Activated CD4-positive, CD25-positive, alpha-beta regulatory T cell treated with anti-CD3 and anti-CD28 coated beads, Interleukin-2, amount 50 U/mL, for 24 hours (primary cell): ENCODE data around the gene NTM.

Experiments
- ATAC-seq, 2 donors: fragments of 150-1000 bp; cut with Tn5 transposase; one replicate each; pipeline ENCODE4 v1.10.0; 2021; ENCODE audit warnings: mild to moderate bottlenecking in 1 of 2, moderate library complexity in 1 of 2

NTM gene

DNA sequence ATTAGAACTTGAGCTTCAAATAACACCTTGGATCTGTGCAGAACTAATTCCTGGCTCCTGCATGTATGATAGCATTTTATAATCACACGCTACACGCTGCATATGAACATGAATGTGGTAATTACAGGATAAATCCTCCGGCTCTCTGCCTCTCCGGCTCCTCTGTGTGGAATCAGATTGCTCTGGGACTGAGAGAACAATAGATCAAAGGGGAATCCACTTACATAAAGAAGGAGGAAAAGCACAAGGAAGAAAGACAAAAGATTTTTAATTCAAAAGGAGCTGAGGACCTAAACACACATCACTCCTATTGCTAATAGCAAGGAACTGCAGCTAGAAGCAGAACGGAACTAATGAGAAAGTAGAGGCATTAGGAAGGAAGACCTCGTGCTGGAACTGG, 240.9 kb downstream of the NTM start:
- no peak for ATAC-seq

DNA sequence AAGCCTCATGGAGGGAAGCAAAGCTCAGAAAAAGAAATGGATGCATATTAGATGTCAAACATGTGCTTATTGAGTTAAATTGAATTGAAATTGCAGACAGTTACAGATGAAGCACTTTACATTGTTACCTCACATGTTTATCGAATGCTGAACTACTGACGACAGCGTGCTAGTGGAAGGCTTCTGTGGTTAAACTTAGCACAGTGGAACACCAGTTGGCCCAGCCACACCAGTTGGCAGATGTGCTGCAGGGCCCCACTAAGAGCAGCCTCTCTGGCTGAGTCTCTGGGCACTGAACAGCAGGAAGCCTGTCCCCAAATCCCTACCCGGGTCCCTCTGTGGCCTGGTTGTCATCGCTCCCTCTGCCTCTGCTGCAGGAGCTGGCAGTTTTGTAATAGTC, 242.1 kb downstream of the NTM start:
- no peak for ATAC-seq

DNA sequence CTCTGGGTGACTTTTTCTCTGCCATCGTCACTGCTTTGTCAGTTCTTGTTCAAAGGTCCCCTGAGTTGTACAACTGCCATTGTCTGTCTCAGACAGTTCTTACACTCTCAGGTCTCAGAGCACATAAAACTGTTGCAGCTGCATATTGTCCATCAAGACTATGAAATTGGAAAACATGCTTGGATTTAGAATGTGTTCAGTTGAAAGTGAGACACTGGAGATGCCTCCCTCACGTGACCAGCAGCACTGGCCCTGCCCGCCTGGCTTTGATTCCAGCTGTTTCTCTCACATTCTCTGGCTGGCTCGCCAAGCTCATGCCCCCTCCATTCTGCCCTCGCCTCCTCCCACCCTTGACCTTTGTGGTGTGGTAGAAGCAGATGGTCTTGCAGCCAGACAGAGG, 244.2 kb downstream of the NTM start:
- ATAC-seq: no peak

GRCh38 chr11:131615611-131616010, 245.2 kb downstream of the NTM start:
- no peak for ATAC-seq

GRCh38 chr11:131616481-131617140, 246.2 kb downstream of the NTM start:
- no peak for ATAC-seq

DNA sequence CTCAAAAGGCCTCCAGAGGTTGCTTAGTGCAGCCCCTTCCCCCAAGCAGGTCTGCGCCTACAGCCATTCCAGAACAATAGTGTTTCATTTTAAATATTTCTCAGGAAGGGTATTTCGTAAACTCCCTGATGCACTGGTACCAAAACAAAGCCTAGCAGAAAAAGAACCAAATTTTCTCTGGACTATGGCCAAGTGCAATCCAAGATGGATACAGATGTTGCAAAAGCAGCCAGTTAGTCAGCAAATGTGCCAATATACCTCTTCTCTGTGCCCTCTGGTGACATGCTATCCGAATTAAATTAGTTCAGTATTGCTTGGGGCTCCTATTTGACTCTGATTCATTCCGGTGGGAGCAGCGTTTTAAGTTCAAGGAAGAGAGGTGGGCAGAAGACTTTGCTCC, 247.8 kb downstream of the NTM start:
- no peak for ATAC-seq

GRCh38 chr11:131622193-131622592, 251.8 kb downstream of the NTM start:
- ATAC-seq: no peak

- ATAC-seq: no peak
These were observed 254.1 kb downstream of the NTM start for GRCh38 chr11:131624531-131624930.

DNA sequence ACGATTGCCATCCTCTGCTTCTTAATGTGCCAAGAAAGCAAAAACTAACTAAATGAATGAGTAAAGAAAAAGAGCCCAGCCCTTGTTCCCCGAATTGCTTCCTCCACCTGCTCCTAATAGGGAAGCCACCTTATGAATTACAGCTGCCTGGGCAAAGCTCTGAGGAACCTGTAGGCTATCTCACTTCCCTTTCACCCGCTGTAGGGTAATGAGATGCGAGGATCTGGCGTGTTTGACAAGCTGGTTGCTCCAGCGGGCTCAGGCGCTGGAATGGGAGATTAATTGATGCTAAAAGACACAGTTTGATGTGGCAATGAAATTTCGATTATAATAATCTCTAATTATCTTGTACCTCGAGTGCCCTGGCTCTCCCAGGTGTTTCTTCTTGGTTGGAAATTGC, 256.4 kb downstream of the NTM start:
- no peak for ATAC-seq

- no peak for ATAC-seq
These were observed 258.3 kb downstream of the NTM start for GRCh38 chr11:131628739-131629138.

- ATAC-seq: no peak
These were observed 259.6 kb downstream of the NTM start for GRCh38 chr11:131629925-131630540.

DNA sequence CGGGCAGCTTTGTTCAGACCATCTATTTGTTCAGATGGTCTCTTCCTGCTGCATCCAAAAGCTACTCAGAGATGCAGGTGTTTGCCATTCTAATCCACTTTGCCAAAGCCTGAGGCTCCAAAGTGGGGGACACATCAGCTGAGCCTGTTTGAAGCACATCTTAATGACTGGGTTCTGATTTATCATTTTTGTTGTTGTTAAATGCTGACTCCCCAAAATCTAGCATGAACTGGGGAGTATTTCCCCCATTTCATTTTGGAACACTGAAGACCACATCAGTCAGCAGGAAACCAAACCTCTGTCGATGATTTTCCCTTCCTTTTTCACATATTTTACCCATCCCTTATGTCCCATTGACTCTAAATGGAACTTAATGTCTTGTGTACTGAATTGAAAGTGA, 262.6 kb downstream of the NTM start:
- no peak for ATAC-seq

DNA sequence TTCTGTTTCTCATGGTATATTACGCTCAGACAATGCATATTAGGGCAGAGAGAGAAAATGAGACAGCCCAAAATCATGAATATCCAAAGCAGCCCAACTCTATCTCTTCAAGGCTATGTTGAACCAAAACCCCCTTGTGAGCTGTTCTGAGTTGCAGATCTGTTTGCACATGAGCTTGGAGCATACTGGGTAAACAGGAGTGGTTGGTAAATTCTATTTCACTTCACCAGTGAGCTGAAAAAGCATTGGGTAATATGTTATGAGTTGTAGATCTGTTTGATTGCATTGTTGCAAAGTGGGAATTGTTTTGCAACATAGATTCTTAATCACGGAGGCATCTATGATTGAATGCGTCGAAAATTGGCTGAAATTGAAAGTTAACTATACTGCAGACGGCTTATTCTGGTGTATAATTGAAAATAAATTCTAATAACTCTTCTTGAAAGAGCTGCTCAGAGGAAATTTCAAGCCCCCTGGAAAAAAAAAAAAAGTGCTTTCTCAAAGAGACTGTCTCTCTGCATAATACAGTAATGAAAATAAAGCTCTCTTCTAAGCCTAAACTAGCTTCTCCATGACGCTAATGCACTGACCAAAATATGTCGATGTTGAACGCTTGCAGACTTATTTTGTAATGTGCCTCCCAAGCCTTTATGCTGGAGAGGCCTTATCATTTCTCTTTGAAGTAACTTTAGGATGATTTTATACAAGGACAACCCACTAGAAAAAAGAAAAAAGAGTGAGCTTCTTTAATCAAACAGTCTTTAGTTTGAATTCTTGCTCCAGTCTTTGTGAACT, 263.7 kb downstream of the NTM start:
- ATAC-seq: no peak

- no peak for ATAC-seq
These were observed 267.2 kb downstream of the NTM start for GRCh38 chr11:131637469-131638175.

DNA sequence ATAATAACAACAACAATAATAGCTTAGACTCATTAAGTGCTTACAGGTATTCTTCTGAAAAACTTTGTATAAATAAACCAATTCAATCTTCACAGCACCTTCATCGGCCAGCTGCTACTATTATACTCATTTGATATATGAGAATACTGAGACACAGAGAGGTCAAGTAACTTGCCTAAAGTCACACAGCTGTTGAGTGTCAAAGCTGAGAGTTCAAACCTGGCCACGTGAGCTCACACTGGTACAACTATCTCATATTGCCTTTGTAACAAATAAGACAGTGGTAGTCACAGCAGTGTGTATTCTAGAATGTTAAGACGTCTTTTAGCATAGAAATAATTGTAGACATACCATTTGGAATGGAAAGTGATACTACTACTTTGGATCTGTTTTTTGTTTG, 268.5 kb downstream of the NTM start:
- ATAC-seq: no peak

- ATAC-seq: no peak
These were observed 269.9 kb downstream of the NTM start for GRCh38 chr11:131640320-131640719.

- ATAC-seq: no peak
These were observed 272.5 kb downstream of the NTM start for GRCh38 chr11:131642756-131643531.

DNA sequence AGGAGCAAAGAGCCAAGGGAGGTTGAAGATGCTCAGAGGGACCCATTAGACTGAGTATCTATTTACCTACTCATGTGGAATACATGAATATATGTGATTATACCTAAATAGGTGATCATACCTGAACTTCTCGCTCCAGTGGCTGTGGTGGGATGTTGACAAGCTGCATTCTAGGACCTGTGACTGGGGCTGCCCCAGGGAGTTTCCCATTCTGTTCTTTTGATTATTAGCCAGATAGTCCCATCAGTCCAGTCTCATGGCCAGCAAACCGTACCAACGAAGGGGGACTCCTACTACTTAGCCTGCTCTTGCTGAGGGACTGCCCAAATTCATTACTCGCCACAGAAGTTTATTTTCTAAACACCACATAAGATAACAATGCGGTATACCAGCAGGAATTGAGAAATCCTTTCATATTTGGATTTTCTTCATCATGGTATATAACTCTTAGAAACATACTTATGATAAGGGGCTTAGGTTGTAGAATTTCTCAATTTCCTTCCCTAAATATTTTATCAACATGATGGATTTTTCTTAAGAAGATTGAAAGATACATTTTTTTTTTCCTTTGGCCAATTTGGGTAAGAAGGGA, 273.9 kb downstream of the NTM start:
- ATAC-seq: no peak

GRCh38 chr11:131645237-131645636, 274.8 kb downstream of the NTM start:
- no peak for ATAC-seq

DNA sequence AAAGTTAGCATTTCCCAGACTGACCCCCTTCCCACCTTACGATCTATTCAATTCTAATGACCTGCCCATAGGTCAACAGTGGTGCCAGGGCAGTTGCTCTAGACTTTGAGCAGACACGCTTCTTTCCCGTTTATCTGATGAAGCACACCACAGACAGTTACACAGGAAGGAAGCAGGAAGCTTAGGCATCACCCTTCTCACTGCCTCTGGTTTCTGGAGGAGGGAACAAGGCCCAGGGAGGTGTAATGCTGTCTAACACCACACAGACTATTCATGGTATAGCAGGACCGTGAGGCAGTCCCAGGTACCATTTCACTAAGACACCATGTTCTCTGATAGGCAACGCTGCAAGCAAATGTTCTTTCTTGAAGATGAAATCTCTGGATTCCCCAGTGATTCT, 279.4 kb downstream of the NTM start:
- no peak for ATAC-seq

DNA sequence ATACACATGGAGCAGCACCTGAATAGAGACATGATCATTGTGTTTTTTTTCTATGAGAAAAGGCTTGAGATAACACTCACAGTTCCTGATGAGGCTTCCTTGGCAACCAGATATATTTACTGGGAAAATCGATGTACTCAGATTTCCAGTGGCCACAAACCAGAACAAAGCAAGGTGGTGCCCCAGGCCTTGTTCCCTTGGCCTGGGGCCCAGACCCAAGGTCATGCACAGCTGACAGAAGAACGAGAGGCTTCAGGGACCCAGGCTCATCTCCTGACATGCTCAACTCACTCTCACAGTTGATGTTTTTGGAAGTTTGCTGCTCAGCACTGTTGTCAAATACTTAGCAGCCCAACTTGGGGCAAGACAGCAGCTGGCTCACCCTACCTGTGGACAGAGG, 281.8 kb downstream of the NTM start:
- ATAC-seq: no peak

- ATAC-seq: no peak
These were observed 282.8 kb downstream of the NTM start for GRCh38 chr11:131653260-131653659.
